GM18873 (cell line): ENCODE data around the gene PRDM15.

ENCODE experiments used
- ATAC-seq: cut with Tn5 transposase; IDR thresholded peaks from one replicate; pipeline ENCODE4 v1.9.1; 2021; ENCODE audit warnings: mild to moderate bottlenecking, moderate library complexity, moderate number of reproducible peaks; ENCODE audit not compliant: unreplicated experiment, low FRiP score

The PRDM15 gene

GRCh38 chr21:41886328-41886727 lies 7.2 kb upstream of the PRDM15 start:
- ATAC-seq: no peak

GRCh38 chr21:41885341-41886024 lies 6.3 kb upstream of the PRDM15 start:
- ATAC-seq: no peak

- no peak for ATAC-seq
Measured at GRCh38 chr21:41884501-41885030, 5.4 kb upstream of the PRDM15 start.

DNA sequence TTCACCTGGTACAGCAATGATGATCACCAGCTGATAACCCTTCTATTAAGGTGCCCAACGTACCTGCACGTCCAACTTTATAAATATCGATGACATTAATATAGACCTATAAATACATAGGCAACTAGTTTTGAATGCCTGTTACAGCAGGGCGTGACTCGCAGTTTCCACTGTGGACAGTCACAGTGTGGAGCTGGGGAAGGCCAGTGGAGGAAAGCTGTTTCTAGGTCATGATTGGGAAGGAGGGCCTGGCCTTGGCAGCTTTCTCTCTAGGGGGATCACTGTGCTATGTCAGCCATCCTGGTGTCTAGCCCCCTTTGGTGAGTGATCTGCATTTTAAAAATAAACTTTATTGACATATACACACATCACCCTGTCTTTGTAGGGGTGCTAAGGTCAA lies 4.4 kb upstream of the PRDM15 start:
- no peak for ATAC-seq

GRCh38 chr21:41881051-41881450 lies 1.9 kb upstream of the PRDM15 start:
- no peak for ATAC-seq

GRCh38 chr21:41880153-41880552 lies 1.0 kb upstream of the PRDM15 start:
- no peak for ATAC-seq

- ATAC-seq: peak; percentile 37
Measured at GRCh38 chr21:41878831-41879189, 334 bp downstream of the PRDM15 start.

DNA sequence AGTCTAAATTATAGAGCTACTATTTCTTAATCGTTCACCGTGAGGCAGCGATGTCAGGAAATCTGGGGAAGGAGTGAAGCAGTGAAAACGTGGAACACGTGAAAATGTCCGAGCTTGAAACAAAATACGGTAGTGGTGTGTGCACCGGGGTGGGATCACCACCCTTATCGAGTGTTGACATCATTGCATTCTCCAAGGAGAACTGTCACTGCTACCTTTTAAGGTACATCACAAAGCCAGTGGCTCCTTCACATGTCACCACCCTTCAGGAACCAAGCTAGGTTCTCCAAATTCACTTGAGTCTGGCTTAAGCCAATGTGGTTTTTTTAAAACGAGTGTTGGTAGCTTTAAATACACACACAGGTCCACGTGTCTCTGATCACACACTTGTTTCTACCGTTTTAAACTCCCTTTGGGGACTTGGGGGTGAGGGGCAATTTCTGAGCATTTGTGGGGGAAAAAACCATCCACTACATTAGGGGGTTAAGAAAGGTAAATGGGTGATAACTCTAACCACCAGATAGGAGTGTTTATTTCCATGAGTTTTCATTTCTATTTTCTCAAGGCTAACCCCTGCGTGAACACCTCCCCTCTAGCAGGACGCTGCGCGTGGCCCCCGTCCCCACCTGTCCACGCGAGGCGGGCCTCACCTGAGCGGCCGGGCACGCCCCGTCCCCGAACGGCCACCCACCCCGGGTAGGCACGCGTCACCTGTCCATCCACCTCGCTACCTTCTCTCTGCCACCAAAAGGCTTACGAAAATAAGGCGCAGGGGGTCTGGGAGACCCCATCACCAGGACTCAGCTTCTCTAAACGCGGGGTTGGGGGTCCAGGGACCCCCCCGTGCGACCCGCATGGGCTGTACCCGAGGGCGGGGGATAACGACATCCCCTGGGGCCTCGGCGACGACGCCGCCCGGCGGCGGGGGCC lies 978 bp downstream of the PRDM15 start:
- peak; percentile 8 for ATAC-seq

DNA sequence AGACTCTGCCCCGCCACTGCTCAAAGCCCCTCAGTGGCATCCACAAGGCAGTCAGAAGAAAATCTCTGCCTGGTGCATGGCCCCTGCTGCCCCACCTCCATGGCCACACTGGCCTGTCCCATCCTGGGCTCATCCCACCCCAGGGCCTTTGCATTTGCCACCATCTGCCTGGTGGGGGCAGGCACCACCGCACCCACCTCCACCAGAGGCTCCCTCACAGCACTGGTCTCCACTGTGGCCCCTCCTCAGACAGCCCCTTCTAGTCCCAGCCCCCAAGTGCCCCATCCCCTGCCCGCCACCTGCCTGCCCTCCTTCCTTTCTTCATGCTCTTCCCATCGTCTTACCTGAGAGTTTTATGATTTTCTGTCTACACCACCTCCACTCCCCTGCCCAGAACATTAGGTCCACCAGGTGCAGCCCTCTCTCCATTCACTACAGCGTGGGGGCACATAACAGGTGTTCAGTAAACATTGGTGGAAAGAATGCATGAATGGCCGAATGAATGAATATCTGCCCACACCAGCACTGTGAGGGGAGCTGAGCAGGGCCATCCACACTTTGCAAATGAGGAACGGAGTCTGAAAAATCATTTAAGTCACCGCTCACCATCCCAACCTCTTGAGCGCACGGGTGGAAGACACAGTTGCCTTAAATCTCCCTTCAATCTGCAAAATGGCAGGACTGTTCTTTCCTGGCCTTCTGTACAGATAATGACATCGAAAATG lies 2.1 kb downstream of the PRDM15 start:
- ATAC-seq: no peak

DNA sequence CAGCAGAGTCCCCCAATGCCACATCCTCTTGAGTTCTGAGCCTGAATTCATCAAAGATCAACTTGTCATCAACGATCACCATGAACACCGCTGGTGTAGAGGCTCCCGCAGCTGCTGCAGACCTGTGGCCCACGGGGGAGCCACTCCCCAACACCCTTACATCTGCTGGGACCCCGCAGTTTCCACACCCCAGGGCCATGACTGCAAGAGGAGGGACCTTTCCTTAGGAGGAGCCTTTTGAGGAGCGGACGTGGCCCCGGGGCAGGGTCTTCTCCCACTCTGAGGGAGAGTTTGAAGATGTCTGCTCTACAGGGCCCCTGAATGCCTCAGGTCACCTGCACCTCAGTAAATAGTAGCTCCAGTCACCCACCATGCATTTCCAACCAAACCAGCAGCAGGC lies 2.7 kb downstream of the PRDM15 start:
- no peak for ATAC-seq

DNA sequence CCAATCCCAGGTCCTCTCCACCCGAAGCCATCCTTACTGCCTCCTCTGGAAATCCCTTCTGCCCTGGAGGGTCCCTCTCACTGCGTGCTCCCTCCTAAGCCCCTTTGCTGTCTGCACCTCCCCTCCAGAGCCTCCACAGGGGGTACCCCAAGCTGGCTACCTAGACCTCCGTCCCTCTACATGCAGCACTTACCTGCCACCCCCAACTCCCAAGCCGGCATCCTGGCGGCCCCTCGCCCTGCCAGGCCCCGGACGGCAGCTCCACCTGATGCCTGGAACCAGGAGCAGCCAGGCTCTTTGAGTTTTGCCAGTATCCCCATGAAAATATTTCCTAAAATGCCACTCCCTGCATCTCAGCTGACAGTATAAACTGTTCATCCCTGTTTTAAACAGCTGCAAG lies 4.1 kb downstream of the PRDM15 start:
- ATAC-seq: no peak

DNA sequence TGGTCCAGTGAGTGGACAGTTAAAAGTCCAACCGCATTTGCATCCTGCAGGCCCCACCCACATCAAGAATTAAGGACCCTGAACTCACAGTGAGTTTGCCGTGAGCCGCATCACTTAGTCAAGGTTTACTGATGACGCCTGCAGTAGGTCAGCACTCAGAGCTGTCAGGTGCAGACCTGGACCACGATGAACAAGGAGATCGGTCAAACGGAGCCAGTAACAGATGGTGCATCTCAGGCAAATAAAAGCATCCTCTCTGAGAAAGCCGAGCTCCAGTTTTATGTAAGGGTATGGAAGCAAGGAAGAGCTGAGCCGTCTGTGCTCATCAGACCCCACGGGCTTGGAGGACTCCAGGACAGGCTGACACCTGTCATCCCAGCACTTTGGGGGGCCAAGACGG lies 4.5 kb downstream of the PRDM15 start:
- ATAC-seq: no peak

DNA sequence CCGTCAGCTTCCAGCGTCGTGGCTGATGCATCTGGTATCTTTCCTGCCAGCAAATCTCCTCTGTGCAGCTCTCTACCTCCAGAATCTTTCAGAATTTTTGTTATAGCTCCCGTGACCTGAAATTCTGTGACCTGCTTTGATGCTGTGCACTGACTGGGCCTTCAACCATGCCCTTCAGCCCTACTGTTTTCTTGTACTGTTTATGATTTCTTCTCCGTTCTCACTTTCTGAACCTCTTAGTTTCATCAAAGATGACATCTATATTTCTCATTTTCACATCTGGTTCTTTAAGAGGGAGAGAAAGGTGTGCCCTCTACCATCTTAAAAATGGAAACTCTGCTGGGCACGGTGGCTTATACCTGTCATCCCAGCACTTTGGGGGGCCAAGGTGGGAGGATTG lies 5.7 kb downstream of the PRDM15 start:
- no peak for ATAC-seq

GRCh38 chr21:41873005-41873404 lies 6.1 kb downstream of the PRDM15 start:
- ATAC-seq: no peak

GRCh38 chr21:41871293-41872030 lies 7.7 kb downstream of the PRDM15 start:
- ATAC-seq: no peak

DNA sequence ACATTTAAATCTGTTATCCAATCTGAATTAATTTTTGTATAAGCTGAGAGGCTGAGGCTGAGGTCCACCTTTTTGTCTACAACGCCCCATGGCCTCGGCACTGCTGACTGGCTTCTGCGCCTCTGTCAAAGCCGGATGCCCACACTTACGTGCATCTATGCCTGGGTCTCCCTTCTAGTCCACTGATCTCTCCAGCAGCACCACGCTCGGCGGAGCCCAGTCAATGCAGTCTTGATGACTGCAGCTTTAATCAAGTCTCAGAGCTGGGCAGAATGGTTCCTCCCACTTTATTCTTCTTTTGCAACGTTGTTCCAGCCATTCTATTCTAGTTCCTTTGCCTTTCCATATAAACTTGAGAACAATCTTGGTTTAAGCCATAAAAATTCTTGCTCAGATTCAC lies 9.4 kb downstream of the PRDM15 start:
- ATAC-seq: no peak

GRCh38 chr21:41868062-41868710 lies 11.0 kb downstream of the PRDM15 start:
- peak; percentile 60 for ATAC-seq

- no peak for ATAC-seq
Measured at GRCh38 chr21:41867313-41867712, 11.8 kb downstream of the PRDM15 start.

- ATAC-seq: no peak
Measured at GRCh38 chr21:41866274-41866809, 12.8 kb downstream of the PRDM15 start.
